ENCODE data around the gene PTGR2. TPM values are rescaled to one million over a fixed set of nuclear protein-coding genes. Genes with fewer than 3 reads are reported as not detected.

The PTGR2 gene
- total and polyA plus RNA-seq, 2 of the 8 experiments (the other 6 are each of a cell fraction or from before 2014, with no cell fraction given), result 6.0 to 17.5 TPM

DNA sequence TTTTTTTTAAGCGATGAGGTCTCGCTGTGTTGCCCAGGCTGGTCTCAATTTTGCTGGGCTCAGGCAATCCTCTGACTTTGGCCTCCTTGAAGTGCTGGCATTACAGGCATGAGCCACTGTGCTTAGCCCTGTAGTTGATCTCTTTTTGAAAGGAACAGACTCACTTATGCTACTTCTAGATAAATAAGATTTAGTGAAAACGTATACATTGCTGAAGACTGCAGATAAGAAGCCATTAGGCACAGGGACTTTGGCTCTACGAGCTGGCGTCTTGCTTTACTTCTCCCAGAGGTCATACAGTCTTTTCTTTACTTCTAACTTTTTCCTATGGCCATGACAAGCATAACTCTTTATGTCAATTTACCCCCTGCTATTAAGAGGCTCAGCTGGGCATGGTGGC, 9.4 kb downstream of the PTGR2 start (continued):
- TF ChIP-seq, protein P1, sequence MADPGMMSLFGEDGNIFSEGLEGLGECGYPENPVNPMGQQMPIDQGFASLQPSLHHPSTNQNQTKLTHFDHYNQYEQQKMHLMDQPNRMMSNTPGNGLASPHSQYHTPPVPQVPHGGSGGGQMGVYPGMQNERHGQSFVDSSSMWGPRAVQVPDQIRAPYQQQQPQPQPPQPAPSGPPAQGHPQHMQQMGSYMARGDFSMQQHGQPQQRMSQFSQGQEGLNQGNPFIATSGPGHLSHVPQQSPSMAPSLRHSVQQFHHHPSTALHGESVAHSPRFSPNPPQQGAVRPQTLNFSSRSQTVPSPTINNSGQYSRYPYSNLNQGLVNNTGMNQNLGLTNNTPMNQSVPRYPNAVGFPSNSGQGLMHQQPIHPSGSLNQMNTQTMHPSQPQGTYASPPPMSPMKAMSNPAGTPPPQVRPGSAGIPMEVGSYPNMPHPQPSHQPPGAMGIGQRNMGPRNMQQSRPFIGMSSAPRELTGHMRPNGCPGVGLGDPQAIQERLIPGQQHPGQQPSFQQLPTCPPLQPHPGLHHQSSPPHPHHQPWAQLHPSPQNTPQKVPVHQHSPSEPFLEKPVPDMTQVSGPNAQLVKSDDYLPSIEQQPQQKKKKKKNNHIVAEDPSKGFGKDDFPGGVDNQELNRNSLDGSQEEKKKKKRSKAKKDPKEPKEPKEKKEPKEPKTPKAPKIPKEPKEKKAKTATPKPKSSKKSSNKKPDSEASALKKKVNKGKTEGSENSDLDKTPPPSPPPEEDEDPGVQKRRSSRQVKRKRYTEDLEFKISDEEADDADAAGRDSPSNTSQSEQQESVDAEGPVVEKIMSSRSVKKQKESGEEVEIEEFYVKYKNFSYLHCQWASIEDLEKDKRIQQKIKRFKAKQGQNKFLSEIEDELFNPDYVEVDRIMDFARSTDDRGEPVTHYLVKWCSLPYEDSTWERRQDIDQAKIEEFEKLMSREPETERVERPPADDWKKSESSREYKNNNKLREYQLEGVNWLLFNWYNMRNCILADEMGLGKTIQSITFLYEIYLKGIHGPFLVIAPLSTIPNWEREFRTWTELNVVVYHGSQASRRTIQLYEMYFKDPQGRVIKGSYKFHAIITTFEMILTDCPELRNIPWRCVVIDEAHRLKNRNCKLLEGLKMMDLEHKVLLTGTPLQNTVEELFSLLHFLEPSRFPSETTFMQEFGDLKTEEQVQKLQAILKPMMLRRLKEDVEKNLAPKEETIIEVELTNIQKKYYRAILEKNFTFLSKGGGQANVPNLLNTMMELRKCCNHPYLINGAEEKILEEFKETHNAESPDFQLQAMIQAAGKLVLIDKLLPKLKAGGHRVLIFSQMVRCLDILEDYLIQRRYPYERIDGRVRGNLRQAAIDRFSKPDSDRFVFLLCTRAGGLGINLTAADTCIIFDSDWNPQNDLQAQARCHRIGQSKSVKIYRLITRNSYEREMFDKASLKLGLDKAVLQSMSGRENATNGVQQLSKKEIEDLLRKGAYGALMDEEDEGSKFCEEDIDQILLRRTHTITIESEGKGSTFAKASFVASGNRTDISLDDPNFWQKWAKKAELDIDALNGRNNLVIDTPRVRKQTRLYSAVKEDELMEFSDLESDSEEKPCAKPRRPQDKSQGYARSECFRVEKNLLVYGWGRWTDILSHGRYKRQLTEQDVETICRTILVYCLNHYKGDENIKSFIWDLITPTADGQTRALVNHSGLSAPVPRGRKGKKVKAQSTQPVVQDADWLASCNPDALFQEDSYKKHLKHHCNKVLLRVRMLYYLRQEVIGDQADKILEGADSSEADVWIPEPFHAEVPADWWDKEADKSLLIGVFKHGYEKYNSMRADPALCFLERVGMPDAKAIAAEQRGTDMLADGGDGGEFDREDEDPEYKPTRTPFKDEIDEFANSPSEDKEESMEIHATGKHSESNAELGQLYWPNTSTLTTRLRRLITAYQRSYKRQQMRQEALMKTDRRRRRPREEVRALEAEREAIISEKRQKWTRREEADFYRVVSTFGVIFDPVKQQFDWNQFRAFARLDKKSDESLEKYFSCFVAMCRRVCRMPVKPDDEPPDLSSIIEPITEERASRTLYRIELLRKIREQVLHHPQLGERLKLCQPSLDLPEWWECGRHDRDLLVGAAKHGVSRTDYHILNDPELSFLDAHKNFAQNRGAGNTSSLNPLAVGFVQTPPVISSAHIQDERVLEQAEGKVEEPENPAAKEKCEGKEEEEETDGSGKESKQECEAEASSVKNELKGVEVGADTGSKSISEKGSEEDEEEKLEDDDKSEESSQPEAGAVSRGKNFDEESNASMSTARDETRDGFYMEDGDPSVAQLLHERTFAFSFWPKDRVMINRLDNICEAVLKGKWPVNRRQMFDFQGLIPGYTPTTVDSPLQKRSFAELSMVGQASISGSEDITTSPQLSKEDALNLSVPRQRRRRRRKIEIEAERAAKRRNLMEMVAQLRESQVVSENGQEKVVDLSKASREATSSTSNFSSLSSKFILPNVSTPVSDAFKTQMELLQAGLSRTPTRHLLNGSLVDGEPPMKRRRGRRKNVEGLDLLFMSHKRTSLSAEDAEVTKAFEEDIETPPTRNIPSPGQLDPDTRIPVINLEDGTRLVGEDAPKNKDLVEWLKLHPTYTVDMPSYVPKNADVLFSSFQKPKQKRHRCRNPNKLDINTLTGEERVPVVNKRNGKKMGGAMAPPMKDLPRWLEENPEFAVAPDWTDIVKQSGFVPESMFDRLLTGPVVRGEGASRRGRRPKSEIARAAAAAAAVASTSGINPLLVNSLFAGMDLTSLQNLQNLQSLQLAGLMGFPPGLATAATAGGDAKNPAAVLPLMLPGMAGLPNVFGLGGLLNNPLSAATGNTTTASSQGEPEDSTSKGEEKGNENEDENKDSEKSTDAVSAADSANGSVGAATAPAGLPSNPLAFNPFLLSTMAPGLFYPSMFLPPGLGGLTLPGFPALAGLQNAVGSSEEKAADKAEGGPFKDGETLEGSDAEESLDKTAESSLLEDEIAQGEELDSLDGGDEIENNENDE (IDR thresholded peaks at IDR 0.05; ENCODE audit: insufficient replicate concordance, low read length), result no peak
- TF ChIP-seq BACH1 (IDR thresholded peaks at IDR 0.05; ENCODE audit: low read length) (no peak), TAF1 (IDR thresholded peaks at IDR 0.05; ENCODE audit: low read depth, low read length) (no peak), KDM4A (IDR thresholded peaks at IDR 0.05; ENCODE audit: low read depth, low read length, severe bottlenecking) (no peak)
